Adipocyte (in vitro differentiated cells): ENCODE data around the gene AP4E1.
"Not testable (repeated sequence)": the region's sequence is repeated elsewhere in the genome, so short reads cannot be mapped to it uniquely, and the experiment has no call there.

ENCODE experiments used
- DNase-seq: peaks from one replicate; pipeline ENCODE4 v3.0.0-alpha.2; 2015; ENCODE audit warnings: low read depth
- H3K27me3 ChIP-seq: replicated peaks from 2 replicates; pipeline ENCODE4 v1.7.0; 2013; ENCODE audit warnings: mild to moderate bottlenecking, low read length, moderate library complexity; ENCODE audit not compliant: control insufficient read depth, insufficient read depth
- H3K36me3 ChIP-seq: 2 replicates; pipeline ENCODE4 v1.7.0; 2013; ENCODE audit warnings: low read length, mild to moderate bottlenecking, moderate library complexity; ENCODE audit not compliant: control insufficient read depth, insufficient read depth, severe bottlenecking
- H3K4me1 ChIP-seq: 2 replicates; pipeline ENCODE4 v1.7.0; 2013; ENCODE audit warnings: mild to moderate bottlenecking, low read length, moderate library complexity; ENCODE audit not compliant: control insufficient read depth, insufficient read depth
- H3K4me3 ChIP-seq: 2 replicates; pipeline ENCODE4 v1.7.0; 2013; ENCODE audit warnings: mild to moderate bottlenecking, low read length, moderate library complexity
- H3K9ac ChIP-seq: 2 replicates; pipeline ENCODE4 v1.7.0; 2013; ENCODE audit warnings: mild to moderate bottlenecking, low read length, moderate library complexity
- H3K9me3 ChIP-seq: 2 replicates; pipeline ENCODE4 v1.7.0; 2013; ENCODE audit warnings: mild to moderate bottlenecking, low read length, moderate library complexity; ENCODE audit not compliant: control insufficient read depth

The AP4E1 gene

DNA sequence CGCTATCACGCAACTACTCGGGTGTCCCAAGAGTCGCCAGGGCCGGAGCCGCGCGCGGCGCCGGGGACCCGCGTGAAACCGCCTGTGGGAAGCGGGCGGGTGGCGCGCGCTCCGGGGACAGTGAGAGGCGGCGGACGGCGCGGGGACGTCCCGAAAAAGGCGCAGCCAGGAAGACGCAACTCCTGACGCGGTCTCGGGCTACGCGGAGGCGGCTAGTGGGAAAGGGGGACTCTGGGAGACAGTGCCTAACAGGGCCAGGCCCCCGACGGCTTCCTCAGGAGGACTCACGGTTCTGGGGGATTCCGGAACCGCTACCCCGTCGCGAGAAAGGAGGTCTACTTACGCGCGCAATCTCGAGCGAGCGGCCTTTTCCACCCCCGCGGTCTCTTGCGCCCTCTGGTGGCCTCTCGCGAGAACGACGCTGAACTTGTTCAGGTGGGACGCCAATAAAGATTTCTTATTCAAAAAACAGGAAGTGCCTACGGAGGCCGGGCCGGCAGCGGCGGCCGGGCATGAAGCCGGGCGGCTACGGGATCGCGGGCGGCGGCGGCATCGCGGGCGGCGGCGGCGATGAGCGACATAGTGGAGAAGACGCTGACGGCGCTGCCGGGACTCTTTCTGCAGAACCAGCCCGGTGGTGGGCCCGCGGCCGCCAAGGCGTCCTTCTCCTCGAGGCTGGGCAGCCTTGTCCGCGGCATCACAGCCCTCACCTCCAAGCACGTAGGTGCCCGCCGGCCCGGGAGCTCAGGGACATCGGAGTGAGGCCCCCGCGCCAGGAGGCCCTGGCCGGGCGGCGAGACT lies at the start of gene AP4E1:
Gene AP4E1, plus strand, starts transcription at position 475 of the 801 bp plus-strand sequence. Its CDS starts 96 bp downstream, at position 571.
- H3K9me3 ChIP-seq = no peaks in the 10 kb centered on the region
- H3K9ac ChIP-seq = peak within 1 kb of the TSS; percentile 96
- H3K4me3 ChIP-seq = peak within 1 kb of the TSS; percentile 87
- peaks cover 17% of the 10 kb centered on the region for H3K36me3 ChIP-seq
- H3K27me3 ChIP-seq = no peaks in the 10 kb centered on the region
- H3K4me1 ChIP-seq = peaks cover 36% of the 10 kb centered on the region
- DNase-seq = peak; percentile 97

DNA sequence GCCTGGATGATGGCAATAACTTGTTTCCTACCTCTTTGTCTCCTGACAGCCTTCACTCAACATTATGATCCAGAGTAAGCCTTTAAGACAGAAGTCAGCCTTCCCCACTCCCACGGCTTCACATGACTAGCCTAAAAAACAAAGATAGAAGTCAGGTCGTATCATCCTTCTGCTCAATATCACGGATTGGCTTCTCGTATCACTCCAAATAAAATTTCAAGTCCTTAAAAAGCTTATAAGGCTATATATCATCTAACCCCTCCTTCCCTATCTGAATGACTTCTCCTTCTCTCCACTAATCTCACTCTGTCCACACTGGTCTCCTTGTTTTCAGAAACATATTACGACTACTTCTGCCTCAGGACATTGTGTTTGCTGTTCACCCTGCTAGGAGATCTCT lies 47.7 kb upstream of the AP4E1 start:
- H3K9me3 ChIP-seq = no peaks in the 10 kb centered on the region
- H3K4me3 ChIP-seq = no peak overlapping the region
- H3K9ac ChIP-seq = no peak overlapping the region
- no peak for DNase-seq
- no peaks in the 10 kb centered on the region for H3K36me3 ChIP-seq
- no peaks in the 10 kb centered on the region for H3K4me1 ChIP-seq
- H3K27me3 ChIP-seq = no peaks in the 10 kb centered on the region

DNA sequence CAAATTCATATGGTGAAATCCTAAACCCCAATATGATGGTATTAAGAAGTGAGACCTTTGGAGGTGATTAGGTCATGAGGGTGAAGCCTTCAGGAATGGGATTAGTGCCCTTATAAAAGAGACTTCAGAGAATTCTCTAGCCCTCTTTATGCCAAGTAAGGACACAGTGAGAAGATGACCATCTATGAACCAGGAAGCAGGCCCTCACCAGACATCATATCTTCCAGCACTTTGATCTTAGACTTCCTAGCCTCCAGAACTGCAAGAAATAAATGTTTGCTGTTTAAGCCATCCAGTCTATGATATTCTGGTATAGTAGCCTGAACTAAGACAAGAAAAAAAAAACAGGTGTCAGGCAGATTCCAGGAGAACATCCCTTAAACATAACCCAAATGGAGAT lies 45.9 kb upstream of the AP4E1 start:
- Histone ChIP-seq H3K27me3 (no peaks in the 10 kb centered on the region), H3K9ac (no peak overlapping the region), H3K4me1 (no peaks in the 10 kb centered on the region), H3K9me3 (no peaks in the 10 kb centered on the region), H3K36me3 (no peaks in the 10 kb centered on the region), H3K4me3 (no peak overlapping the region)
- no peak for DNase-seq

DNA sequence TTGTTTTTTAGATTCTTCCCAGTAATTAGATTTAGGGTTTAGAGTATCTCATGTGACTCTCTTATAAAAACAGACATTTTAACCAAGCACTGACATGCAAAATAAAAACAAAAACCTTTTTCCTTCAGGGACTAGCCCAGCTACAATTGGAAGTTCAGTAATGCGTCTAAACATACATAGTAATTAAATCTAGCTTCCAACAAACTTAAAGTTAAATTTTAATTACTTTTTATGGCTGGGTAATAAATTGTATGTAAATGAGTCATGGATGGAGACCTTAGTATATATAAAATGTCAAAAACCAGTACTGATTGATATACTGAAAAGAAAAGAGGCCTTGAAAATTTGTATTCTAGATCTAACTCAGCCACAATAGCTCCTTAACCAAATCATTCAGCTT lies 43.6 kb upstream of the AP4E1 start:
- no peaks in the 10 kb centered on the region for H3K4me1 ChIP-seq
- H3K36me3 ChIP-seq = no peaks in the 10 kb centered on the region
- no peak for DNase-seq
- no peaks in the 10 kb centered on the region for H3K9me3 ChIP-seq
- no peak overlapping the region for H3K4me3 ChIP-seq
- H3K27me3 ChIP-seq = no peaks in the 10 kb centered on the region
- H3K9ac ChIP-seq = no peak overlapping the region

DNA sequence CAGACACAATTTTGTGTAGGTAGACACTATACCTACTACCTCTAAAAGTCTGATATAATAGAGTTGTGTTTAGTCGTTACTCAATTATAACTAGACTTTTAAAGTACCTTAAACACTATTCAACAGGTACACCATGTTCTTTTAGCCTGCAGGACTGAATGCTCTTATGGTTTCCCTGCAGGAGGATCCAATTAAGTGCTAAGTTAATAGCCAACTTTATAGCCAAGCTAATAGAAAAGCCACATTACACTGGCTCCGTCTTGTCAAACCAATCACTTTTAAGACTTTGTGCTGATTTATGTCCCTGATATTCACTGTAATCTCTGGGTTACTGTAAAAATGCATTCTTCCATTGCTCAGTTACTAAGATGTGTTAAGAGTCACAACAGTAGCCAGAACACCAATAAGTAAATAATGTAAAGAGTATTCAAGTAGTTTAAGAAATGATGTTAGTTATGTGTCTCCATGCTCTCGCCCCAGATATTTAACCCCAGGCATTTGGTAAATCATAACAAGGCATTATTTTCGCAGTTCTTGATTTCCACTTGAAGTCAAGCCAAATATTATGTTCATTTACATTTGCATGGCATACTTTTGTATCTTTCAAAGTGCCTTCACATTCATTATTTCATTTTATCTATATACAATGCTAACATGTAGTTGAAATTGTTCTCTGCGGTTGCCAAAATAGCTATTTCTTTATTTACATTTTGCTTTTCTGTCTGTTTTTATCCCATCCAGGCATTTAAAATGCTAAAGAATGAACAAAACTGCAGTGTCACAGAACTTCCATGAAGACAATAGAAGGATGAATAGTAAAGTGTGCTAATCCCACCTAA lies 42.7 kb upstream of the AP4E1 start:
- H3K4me1 ChIP-seq = no peaks in the 10 kb centered on the region
- no peak overlapping the region for H3K4me3 ChIP-seq
- no peak overlapping the region for H3K9ac ChIP-seq
- no peaks in the 10 kb centered on the region for H3K36me3 ChIP-seq
- no peaks in the 10 kb centered on the region for H3K9me3 ChIP-seq
- no peaks in the 10 kb centered on the region for H3K27me3 ChIP-seq
- DNase-seq = no peak

DNA sequence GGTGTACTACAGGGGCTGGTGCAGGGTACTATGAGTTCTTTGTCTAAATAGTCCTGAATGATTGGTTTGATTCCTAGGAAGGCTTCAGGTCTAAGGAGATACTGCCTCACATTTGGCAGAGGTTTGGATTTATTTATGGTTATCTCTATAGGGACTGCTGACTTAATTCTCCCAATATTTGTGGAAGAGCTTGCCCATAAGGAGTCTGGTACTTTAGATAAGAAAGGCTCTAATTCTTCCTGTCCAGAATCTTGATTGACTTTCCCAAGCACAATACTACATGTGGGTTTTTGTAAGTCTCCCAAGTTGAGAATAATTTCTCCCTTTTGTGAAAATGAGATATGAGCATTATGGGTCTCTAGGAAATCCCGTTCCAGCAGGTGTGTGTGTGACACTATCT lies 36.7 kb upstream of the AP4E1 start:
- Histone ChIP-seq H3K4me1 (no peaks in the 10 kb centered on the region), H3K4me3 (no peak overlapping the region), H3K36me3 (no peaks in the 10 kb centered on the region), H3K9ac (no peak overlapping the region), H3K27me3 (peaks cover 6% of the 10 kb centered on the region), H3K9me3 (no peaks in the 10 kb centered on the region)
- no peak for DNase-seq

DNA sequence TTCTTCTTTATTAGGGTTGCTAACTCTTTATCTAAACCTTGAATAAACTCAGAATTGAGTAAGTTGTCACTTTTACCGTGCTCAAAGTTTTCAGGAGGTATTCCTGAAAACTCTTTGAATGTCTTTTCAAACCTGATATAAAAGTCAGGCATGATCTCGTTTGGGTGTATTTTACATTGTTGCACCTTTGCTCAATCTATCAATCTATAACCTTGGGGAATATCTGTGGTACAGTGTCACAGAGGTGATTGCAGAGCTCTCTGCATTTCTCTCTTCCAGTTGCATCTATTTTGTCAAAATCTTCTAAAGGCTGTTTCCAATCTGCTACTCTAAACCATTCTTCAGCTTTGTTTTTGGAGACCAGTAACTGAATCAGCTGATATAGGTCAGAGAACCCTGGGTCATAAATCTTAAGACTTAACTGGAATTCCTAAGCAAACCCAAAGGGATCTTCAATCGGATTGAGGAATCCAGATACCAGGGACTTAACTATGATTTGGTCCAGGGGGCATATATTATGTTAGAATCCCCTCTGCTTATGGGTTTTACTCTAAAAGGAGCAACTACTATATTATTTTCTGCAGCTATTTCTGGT lies 35.6 kb upstream of the AP4E1 start:
- Histone ChIP-seq H3K4me1 (peaks cover 5% of the 10 kb centered on the region), H3K36me3 (no peaks in the 10 kb centered on the region), H3K4me3 (no peak overlapping the region), H3K27me3 (peaks cover 6% of the 10 kb centered on the region), H3K9me3 (no peaks in the 10 kb centered on the region), H3K9ac (no peak overlapping the region)
- no peak for DNase-seq

DNA sequence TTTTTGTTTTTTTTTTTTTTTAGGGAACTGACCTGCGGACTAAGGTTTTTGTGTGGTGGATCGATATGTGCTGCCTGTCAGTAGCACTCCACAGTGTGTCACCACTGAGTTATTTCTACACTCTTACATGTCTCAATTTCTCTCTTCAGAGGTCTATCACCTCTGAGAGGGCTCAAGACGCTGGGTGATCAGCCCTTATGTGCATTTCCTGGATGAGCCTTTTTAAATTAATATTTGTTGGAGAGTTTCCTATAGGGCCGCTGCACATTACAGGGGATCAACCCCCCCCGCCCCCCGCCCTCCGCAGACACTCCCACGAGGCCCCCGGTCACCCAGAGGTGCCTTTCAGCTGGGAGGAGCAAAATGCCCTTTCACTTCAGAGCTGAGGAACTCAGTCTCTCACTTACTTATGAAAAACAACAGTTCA lies 34.5 kb upstream of the AP4E1 start:
- no peaks in the 10 kb centered on the region for H3K36me3 ChIP-seq
- H3K27me3 ChIP-seq = peaks cover 6% of the 10 kb centered on the region
- H3K4me1 ChIP-seq = peaks cover 5% of the 10 kb centered on the region
- H3K9me3 ChIP-seq = no peaks in the 10 kb centered on the region
- no peak for DNase-seq
- H3K9ac ChIP-seq = no peak overlapping the region
- H3K4me3 ChIP-seq = no peak overlapping the region

DNA sequence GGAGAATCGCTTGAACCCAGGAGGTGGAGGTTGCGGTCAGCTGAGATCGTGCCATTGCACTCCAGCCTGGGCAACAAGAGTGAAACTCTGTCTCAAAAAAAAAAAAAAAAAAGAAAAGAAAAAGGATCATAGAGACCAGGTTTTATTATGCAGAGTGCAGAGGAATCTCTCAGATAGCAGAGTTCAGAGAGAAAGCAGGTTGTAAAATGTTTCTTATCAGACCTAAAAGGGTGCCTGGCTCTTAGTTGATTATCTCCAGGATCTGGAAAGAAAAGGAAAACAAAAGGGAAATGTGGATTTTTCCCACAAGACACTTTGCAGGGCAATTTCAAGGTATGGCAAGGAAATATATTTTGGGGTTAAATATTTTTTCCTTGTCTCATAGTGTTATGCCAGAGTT lies 33.2 kb upstream of the AP4E1 start:
- H3K4me1 ChIP-seq, DNase-seq, H3K4me3 ChIP-seq, H3K27me3 ChIP-seq, H3K9ac ChIP-seq, H3K9me3 ChIP-seq, H3K36me3 ChIP-seq: not testable (repeated sequence)

DNA sequence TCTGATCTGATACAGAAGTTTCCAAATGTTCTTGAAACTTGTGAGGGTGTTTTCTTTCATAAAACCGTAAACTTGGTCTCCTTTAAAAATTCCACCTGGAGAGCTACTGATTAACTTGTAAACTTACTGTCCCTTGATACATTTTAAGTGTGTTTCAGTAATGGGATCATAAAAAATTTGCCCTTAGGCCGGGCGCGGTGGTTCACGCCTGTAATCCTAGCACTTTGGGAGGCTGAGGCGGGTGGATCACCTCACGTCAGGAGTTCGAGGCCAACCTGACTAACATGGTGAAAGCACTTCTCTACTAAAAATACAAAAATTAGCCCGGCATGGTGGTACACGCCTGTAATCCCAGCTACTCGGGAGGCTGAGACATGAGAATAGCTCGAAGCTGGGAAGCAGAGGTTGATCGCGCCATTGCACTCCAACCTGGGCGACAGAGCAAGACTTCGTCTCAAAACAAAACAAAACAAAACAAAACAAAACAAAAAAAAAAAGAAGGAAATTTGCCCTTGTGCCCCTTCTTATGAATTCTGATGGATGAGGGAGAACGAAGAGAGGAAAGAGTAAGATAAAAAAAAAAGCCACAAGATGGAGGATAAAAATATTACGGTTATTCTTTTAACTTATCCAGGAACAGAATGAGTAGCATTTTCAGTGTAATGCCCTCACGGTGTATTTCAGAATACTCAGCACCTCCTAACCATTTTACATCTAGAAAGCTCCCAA lies 32.1 kb upstream of the AP4E1 start:
- no peaks in the 10 kb centered on the region for H3K9me3 ChIP-seq
- H3K9ac ChIP-seq = peak overlapping the region; percentile 82
- DNase-seq = no peak
- peak overlapping the region; percentile 81 for H3K4me3 ChIP-seq
- H3K36me3 ChIP-seq = no peaks in the 10 kb centered on the region
- peaks cover 6% of the 10 kb centered on the region for H3K27me3 ChIP-seq
- H3K4me1 ChIP-seq = peaks cover 20% of the 10 kb centered on the region

DNA sequence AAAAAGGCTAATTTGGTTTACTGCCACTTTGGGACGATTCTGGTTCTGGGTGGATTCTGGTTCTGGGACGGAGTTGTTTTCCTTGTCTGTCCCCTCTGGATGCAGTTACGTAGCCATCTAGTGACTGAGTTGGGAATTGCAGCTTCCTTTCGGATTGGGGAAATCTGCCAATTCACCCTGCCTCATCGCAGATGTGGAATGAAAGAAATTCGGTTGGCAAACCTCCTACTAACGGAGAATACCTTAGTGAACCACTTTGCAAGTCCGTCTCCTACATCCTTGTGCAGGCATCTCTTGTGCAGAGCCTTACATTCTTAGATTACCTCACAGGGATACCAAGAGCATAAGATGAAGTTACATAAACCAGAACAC lies 31.5 kb upstream of the AP4E1 start:
- peak; percentile 95 for DNase-seq
- peak overlapping the region; percentile 81 for H3K4me3 ChIP-seq
- H3K36me3 ChIP-seq = no peaks in the 10 kb centered on the region
- H3K9me3 ChIP-seq = no peaks in the 10 kb centered on the region
- peak overlapping the region; percentile 82 for H3K9ac ChIP-seq
- H3K27me3 ChIP-seq = peaks cover 6% of the 10 kb centered on the region
- H3K4me1 ChIP-seq = peaks cover 24% of the 10 kb centered on the region
